ENCODE measurements around the gene TSPAN11.

Gene TSPAN11

DNA sequence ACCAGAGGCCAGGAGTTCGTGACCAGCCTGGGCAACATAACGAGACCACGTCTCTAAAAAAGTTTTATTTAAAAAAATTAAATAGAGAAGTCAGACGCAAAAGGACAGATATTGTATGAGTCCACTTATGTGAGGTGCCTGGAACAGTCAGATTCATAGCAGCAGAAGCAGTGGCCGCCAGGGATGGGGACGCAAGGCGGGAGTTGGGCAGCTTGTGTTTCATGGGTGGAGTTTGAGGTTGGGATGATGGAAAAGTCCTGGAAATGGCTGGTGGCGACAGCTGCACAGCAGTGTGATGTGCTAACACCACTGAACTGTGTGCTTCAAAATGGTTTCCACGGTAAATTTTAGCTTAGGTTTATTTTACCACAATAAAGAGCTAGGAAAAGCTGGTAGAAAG lies 89.5 kb downstream of the TSPAN11 start:
- TF ChIP-seq, protein P1, sequence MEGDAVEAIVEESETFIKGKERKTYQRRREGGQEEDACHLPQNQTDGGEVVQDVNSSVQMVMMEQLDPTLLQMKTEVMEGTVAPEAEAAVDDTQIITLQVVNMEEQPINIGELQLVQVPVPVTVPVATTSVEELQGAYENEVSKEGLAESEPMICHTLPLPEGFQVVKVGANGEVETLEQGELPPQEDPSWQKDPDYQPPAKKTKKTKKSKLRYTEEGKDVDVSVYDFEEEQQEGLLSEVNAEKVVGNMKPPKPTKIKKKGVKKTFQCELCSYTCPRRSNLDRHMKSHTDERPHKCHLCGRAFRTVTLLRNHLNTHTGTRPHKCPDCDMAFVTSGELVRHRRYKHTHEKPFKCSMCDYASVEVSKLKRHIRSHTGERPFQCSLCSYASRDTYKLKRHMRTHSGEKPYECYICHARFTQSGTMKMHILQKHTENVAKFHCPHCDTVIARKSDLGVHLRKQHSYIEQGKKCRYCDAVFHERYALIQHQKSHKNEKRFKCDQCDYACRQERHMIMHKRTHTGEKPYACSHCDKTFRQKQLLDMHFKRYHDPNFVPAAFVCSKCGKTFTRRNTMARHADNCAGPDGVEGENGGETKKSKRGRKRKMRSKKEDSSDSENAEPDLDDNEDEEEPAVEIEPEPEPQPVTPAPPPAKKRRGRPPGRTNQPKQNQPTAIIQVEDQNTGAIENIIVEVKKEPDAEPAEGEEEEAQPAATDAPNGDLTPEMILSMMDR (IDR thresholded peaks at IDR 0.05; ENCODE audit: control insufficient read depth, insufficient read depth, low read depth, low read length, missing control alignments), result no peak
- no peak for DNase-seq (ENCODE audit: low read depth)
- no peak overlapping the region for H3K4me3 ChIP-seq (ENCODE audit: control insufficient read depth, low read depth, low read length)

DNA sequence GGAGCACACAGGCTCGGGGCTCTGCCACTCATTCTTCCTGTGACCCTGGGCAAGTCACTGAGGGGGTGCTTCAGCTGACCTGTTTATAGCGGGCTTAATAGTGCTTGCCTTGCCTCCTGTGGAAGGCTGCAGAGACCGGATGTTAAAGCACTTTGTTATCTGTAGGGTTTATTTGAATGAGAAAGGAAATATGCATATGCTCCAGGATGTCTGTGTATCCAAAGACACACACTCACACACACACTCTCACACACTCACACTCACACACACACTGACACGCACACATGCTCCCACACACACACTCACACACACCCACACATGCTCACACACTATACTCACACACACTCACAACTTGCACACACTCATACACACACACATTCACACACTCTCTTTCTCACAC lies 91.0 kb downstream of the TSPAN11 start:
- H3K4me3 ChIP-seq (ENCODE audit: control insufficient read depth, low read depth, low read length), result no peak overlapping the region
- TF ChIP-seq, protein P1 (IDR thresholded peaks at IDR 0.05; ENCODE audit: control insufficient read depth, insufficient read depth, low read depth, low read length, missing control alignments), result no peak
- DNase-seq (ENCODE audit: low read depth), result no peak

DNA sequence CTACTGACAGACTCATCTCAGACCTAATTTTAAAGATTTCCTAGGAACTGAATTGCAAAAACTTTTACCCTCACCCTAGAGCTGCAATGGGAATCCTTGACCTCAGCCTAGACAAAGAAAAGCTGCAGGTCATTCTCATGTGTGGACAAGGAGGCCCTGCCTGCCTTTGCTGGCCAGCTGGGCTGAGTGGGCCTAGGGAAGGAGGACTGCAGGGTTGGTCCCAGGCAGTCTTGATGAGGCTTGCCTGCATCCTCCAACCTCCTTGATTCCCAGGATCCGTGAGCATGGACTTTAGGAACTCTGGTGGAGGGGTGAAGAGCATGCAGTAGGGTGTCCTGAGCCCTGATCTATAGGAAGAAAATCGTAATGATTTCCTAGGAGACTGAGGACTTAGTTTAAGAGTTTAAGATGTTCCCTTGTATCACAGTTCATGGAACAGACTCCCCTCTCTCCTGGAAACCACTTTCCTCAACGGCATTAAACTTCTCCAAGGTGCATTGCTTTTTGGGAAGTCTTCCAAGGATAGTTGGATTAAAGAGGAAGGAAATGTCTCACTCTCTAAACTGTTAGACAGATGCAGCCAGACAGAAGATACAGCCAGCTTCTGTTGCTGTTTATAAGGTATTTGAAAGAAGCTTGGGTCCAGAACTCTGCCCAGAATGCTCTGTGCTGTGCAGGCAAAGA lies 91.7 kb downstream of the TSPAN11 start:
- no peak for DNase-seq (ENCODE audit: low read depth)
- no peak overlapping the region for H3K4me3 ChIP-seq (ENCODE audit: control insufficient read depth, low read depth, low read length)
- TF ChIP-seq, protein P1 (IDR thresholded peaks at IDR 0.05; ENCODE audit: control insufficient read depth, insufficient read depth, low read depth, low read length, missing control alignments), result no peak

DNA sequence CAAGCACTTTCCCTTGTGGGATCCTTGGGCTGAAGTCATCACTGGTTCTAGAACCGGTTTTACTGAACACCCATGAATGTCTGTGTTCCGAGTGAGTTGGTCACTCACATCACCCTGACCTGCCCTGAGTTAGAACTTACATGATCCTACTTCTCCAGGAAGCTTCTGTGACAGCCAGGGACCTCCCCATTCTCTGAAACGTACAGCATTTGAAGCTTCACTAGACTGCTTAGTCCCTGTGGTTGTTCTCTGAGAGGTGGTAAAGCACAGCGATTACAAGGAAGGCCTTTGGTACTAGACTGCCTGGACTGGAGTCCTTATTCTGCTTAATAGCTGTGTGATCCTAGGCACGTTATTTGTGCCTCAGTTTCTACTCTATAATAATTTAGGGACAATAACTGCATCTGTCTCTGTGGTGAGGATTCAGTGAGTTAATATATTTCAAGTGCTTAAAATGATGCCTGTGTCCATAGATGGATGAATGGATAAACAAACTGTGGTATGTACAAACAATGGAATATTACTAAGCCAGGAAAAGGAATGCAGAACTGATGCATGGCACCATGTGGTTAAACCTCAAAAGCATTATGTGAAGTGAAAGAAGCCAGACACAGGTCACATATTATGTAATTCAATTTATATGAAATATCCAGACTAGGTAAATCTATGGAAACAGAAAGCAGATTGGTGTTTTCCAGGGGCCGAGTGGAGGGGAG lies 92.4 kb downstream of the TSPAN11 start:
- TF ChIP-seq, protein P1 (IDR thresholded peaks at IDR 0.05; ENCODE audit: control insufficient read depth, insufficient read depth, low read depth, low read length, missing control alignments), result no peak
- H3K4me3 ChIP-seq (ENCODE audit: control insufficient read depth, low read depth, low read length), result no peak overlapping the region
- DNase-seq (ENCODE audit: low read depth), result no peak

DNA sequence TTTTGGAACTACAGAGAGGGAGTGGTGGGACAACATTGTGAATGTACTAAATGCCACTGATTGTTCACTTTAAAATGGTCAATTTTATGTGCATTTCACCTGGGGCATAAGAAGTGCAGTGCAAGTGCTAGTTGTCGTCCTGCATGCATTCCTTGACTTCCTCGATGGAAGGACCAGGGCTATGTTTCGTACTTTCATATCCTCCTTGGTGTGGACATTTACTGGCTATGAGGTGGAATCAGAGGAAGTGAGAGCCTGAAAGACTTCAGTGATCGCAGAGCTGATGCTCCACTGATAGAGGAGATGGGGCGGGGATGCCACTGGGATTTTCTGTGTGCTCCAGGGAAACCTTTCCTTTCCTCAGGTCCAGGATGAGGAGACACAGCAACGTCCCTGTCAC lies 93.0 kb downstream of the TSPAN11 start:
- no peak overlapping the region for H3K4me3 ChIP-seq (ENCODE audit: control insufficient read depth, low read depth, low read length)
- DNase-seq (ENCODE audit: low read depth), result no peak
- TF ChIP-seq, protein P1 (IDR thresholded peaks at IDR 0.05; ENCODE audit: control insufficient read depth, insufficient read depth, low read depth, low read length, missing control alignments), result no peak

DNA sequence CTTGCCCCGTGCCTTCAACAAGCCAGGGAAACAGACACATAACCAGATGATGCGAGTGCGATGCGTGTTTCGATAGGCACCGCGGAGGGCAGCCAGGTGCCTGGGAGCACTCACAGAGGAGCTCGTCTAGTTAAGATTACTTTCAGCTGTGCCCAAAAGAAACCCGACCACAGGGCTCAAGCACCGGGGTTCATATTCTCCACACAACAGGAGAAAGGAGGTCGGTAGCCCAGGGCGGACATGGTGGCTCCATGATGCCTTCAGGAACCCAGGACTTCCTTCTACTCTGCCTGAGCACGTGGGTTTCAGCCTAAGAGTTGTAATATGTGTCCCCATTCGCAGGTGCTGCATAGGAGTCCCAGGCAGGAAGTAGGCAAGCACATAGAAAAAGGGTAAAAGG lies 93.4 kb downstream of the TSPAN11 start:
- no peak overlapping the region for H3K4me3 ChIP-seq (ENCODE audit: control insufficient read depth, low read depth, low read length)
- TF ChIP-seq, protein P1 (IDR thresholded peaks at IDR 0.05; ENCODE audit: control insufficient read depth, insufficient read depth, low read depth, low read length, missing control alignments), result no peak
- DNase-seq (ENCODE audit: low read depth), result no peak

Data from AG09309 (cell line).